SK-N-SH (cell line): ENCODE data around the gene AGRN. TPM values are rescaled to one million over a fixed set of nuclear protein-coding genes. Genes with fewer than 3 reads are reported as not detected.

Experiments
- CTCF ChIA-PET: fragments of 300-600, 350-600 bp; formaldehyde crosslinking; extraction: SDS; loops from one replicate; lab custom pipeline; 2021; lab: Yijun Ruan, JAX
- POLR2A ChIA-PET: fragments of 350-600 bp; sonication (Branson Sonifier 250); formaldehyde crosslinking; extraction: SDS; loops from one replicate; lab custom pipeline; 2020; ENCODE audit warnings: antibody characterized with exemption, inconsistent platforms; lab: Yijun Ruan, JAX
- DNase-seq: peaks from one replicate; pipeline ENCODE4 v3.0.0; 2012
- H2AFZ ChIP-seq: fragments of 200-600 bp; sonication (generic); 2 replicates; pipeline ENCODE4 v1.8.1; 2016; ENCODE audit warnings: antibody characterized with exemption, mild to moderate bottlenecking, low read depth
- H3F3A ChIP-seq: fragments of 200-600 bp; sonication (generic); replicated peaks from 2 replicates; pipeline ENCODE3; 2016; ENCODE audit warnings: antibody characterized with exemption, mild to moderate bottlenecking; ENCODE audit not compliant: insufficient read depth
- H3K27ac ChIP-seq, 2 experiments: fragments of 200-500 bp in 1 of 2; fragments of 200-600 bp in 1 of 2; sonication (Bioruptor generic) in 1 of 2; sonication (generic), shearing (Covaris generic) in 1 of 2; 2 replicates each; pipeline versions ENCODE4 v1.5.1 to v1.6.1; 2014 to 2016; ENCODE audit warnings: low read depth in 2 of 2, inconsistent platforms in 1 of 2, low read length in 1 of 2, mild to moderate bottlenecking in 1 of 2, mixed read lengths in 1 of 2
- H3K27me3 ChIP-seq: fragments of 200-600 bp; sonication (generic), shearing (Covaris generic); 2 replicates; pipeline ENCODE4 v1.6.1; 2016; ENCODE audit warnings: mixed run types; ENCODE audit not compliant: insufficient read depth
- H3K36me3 ChIP-seq, 2 experiments: fragments of 200-500 bp in 1 of 2; fragments of 200-600 bp in 1 of 2; sonication (Bioruptor generic) in 1 of 2; sonication (generic) in 1 of 2; replicated peaks in 1 of 2; 2 replicates each; pipeline versions ENCODE3 to v1.5.1; 2014 to 2016; ENCODE audit warnings: low read length in 1 of 2, mild to moderate bottlenecking in 1 of 2; ENCODE audit not compliant: insufficient read depth in 2 of 2, control insufficient read depth in 1 of 2
- H3K4me1 ChIP-seq, 2 experiments: fragments of 200-500 bp in 1 of 2; fragments of 200-600 bp in 1 of 2; sonication (Bioruptor generic) in 1 of 2; sonication (generic), shearing (Covaris generic) in 1 of 2; 2 replicates each; pipeline versions ENCODE4 v1.5.1 to v1.6.1; 2014 to 2016; ENCODE audit warnings: low read depth in 1 of 2, low read length in 1 of 2, mixed run types in 1 of 2; ENCODE audit not compliant: insufficient read depth in 2 of 2, control insufficient read depth in 1 of 2
- H3K4me2 ChIP-seq: fragments of 200-600 bp; sonication (generic), shearing (Covaris generic); 2 replicates; pipeline ENCODE4 v1.6.1; 2017; ENCODE audit warnings: mixed run types
- H3K4me3 ChIP-seq, 2 experiments: fragments of 200-500 bp in 1 of 2; fragments of 200-600 bp in 1 of 2; sonication (Bioruptor generic) in 1 of 2; sonication (generic), shearing (Covaris generic) in 1 of 2; 2 replicates each; pipeline versions ENCODE4 v1.5.1 to v1.8.1; 2014 to 2016; ENCODE audit warnings: low read depth in 2 of 2, inconsistent platforms in 1 of 2, low read length in 1 of 2, mild to moderate bottlenecking in 1 of 2, mixed read lengths in 1 of 2, moderate library complexity in 1 of 2
- H3K79me2 ChIP-seq: fragments of 200-600 bp; sonication (generic); 2 replicates; pipeline ENCODE4 v1.8.1; 2017; ENCODE audit warnings: mild to moderate bottlenecking; ENCODE audit not compliant: insufficient read depth
- H3K9ac ChIP-seq: fragments of 200-600 bp; sonication (generic); 2 replicates; pipeline ENCODE4 v1.6.1; 2017; ENCODE audit warnings: mixed run types
- H3K9me2 ChIP-seq: fragments of 200-600 bp; sonication (generic); 2 replicates; pipeline ENCODE4 v1.6.1; 2017; ENCODE audit warnings: mixed run types
- H3K9me3 ChIP-seq: fragments of 200-600 bp; sonication (generic); 2 replicates; pipeline ENCODE4 v1.6.1; 2017; ENCODE audit warnings: mixed run types, mild to moderate bottlenecking, moderate library complexity
- H4K20me1 ChIP-seq: fragments of 200-600 bp; sonication (generic); 2 replicates; pipeline ENCODE4 v1.6.1; 2017; ENCODE audit warnings: mild to moderate bottlenecking, mixed run types; ENCODE audit not compliant: insufficient read depth
- CHD2 ChIP-seq: fragments of 150-350 bp; IDR thresholded peaks from 2 replicates; pipeline ENCODE4 v1.6.1; 2018; ENCODE audit warnings: low read length; ENCODE audit not compliant: partially characterized antibody
- CTCF ChIP-seq: fragments of 200-600 bp; sonication (generic); IDR thresholded peaks from 2 replicates; pipeline ENCODE4 v1.6.1; 2017; ENCODE audit warnings: antibody characterized with exemption, mild to moderate bottlenecking, moderate library complexity
- EP300 ChIP-seq, 2 experiments: IDR thresholded peaks; 2 replicates each; pipeline versions ENCODE4 v1.4.0 to v1.6.1; 2012; ENCODE audit warnings: borderline replicate concordance in 1 of 2, low read depth in 1 of 2, low read length in 1 of 2
- EZH2phosphoT487 ChIP-seq: fragments of 200-600 bp; sonication (generic); IDR thresholded peaks from 2 replicates; pipeline ENCODE4 v1.6.1; 2017; ENCODE audit warnings: low read depth, mixed run types, mild to moderate bottlenecking, antibody characterized with exemption, moderate library complexity, borderline replicate concordance
- FOSL2 ChIP-seq: IDR thresholded peaks from 2 replicates; pipeline ENCODE4 v1.4.0; 2012; ENCODE audit warnings: low read depth, mild to moderate bottlenecking, moderate library complexity, borderline replicate concordance
- FOXJ3 ChIP-seq: sonication (generic); formaldehyde crosslinking; IDR thresholded peaks from 2 replicates; pipeline ENCODE4 v1.5.1; 2020; ENCODE audit warnings: mild to moderate bottlenecking, missing genetic modification reagents
- FOXM1 ChIP-seq: IDR thresholded peaks from 2 replicates; pipeline ENCODE4 v1.4.0; 2012; ENCODE audit warnings: low read depth, mild to moderate bottlenecking
- IRF3 ChIP-seq: fragments of 150-350 bp; IDR thresholded peaks from 2 replicates; pipeline ENCODE4 v1.6.1; 2016; ENCODE audit warnings: mild to moderate bottlenecking, low read depth, low read length
- MAX ChIP-seq: IDR thresholded peaks from 2 replicates; pipeline ENCODE4 v1.4.0; 2012; ENCODE audit warnings: low read depth
- MEF2A ChIP-seq: IDR thresholded peaks from 2 replicates; pipeline ENCODE4 v1.4.0; 2012; ENCODE audit warnings: low read depth, borderline replicate concordance
- NFIC ChIP-seq: IDR thresholded peaks from 2 replicates; pipeline ENCODE4 v1.4.0; 2012; ENCODE audit warnings: borderline replicate concordance
- NRF1 ChIP-seq: IDR thresholded peaks from 2 replicates; pipeline ENCODE4 v1.6.1; 2012; ENCODE audit warnings: low read depth, mild to moderate bottlenecking, low read length
- PBX3 ChIP-seq: IDR thresholded peaks from 2 replicates; pipeline ENCODE4; 2012
- POLR2AphosphoS5 ChIP-seq: IDR thresholded peaks from 2 replicates; pipeline ENCODE4 v1.6.1; 2012; ENCODE audit warnings: low read depth, low read length
- RXRA ChIP-seq: IDR thresholded peaks from 2 replicates; pipeline ENCODE4 v1.4.0; 2012; ENCODE audit warnings: low read depth, mild to moderate bottlenecking, borderline replicate concordance
- SMC3 ChIP-seq: IDR thresholded peaks from 2 replicates; pipeline ENCODE4 v1.6.1; 2012; ENCODE audit warnings: low read depth, low read length, improper control_type of control experiment
- USF1 ChIP-seq: IDR thresholded peaks from 2 replicates; pipeline ENCODE4 v1.4.0; 2012; ENCODE audit warnings: low read depth, borderline replicate concordance
- YY1 ChIP-seq: IDR thresholded peaks from 2 replicates; pipeline ENCODE4 v1.4.0; 2012; ENCODE audit warnings: low read depth, mild to moderate bottlenecking
- ZBTB33 ChIP-seq: IDR thresholded peaks from 2 replicates; pipeline ENCODE4 v1.4.0; 2012; ENCODE audit warnings: low read depth, borderline replicate concordance
- WGBS: methylation state at CpG from one replicate; pipeline ENCODE4 v1.1.6; 2017; ENCODE audit warnings: low lambda C conversion rate; 5-methylcytosine and 5-hydroxymethylcytosine counted together
- polyA plus RNA-seq, 3 experiments: library from polyadenylated mRNA; depleted of rRNA; stranded (reverse); fragments of >200 nt; gene quantifications; 2 replicates each; pipeline ENCODE4 v1.2.3, GENCODE V29; 2012

Gene AGRN
- polyA plus RNA-seq, 1 of the 3 experiments (the other 2 are of a cell fraction) = 31.6 TPM

- ChIA-PET POLR2A (no interaction called here), CTCF (interaction anchor here (0.6 to 13.2 kb wide), 7 partner anchors 8 to 92 kb away, joined by 3 to 246 read pairs (median 4); partner anchors contain the start of gene PERM1)
- no peak for DNase-seq
- Histone ChIP-seq H4K20me1 (no peaks in the 10 kb centered on the region), H3K27me3 (peaks cover 12% of the 10 kb centered on the region; the same call in 1 of the 2 replicates), H3K4me1 (peaks cover 0 to 11% of the 10 kb centered on the region in 2 experiments; a peak in 1 of 4 replicates), H3K79me2 (no peaks in the 10 kb centered on the region), H3K4me3 (no peak overlapping the region), H3K9me3 (no peaks in the 10 kb centered on the region), H3K9me2 (no peaks in the 10 kb centered on the region), H3K4me2 (no peak overlapping the region), H3K36me3 (no peaks in the 10 kb centered on the region), H3F3A (no peaks in the 10 kb centered on the region), H3K9ac (no peak overlapping the region), H2AFZ (no peak overlapping the region), H3K27ac (no peak overlapping the region)
- no CpG with 5 or more reads among the region's 3 CpGs for WGBS
- TF ChIP-seq SMC3 (no peak), FOXM1 (no peak), PBX3 (no peak), EZH2phosphoT487 (no peak), USF1 (no peak), NFIC (no peak), FOXJ3 (no peak), EP300 (IDR thresholded peaks at IDR 0.05; ENCODE audit: borderline replicate concordance in 1 of 2, low read depth in 1 of 2, low read length in 1 of 2) (no peak), MEF2A (no peak), POLR2AphosphoS5 (no peak), CHD2 (no peak)
- TF ChIP-seq, all 33 proteins: peak for 0
Measured at GRCh38 chr1:997713-997992, 22.3 kb upstream of the AGRN start.

GRCh38 chr1:997993-998744, 21.8 kb upstream of the AGRN start:
- Histone ChIP-seq H3K9me2 (no peaks in the 10 kb centered on the region), H3F3A (no peaks in the 10 kb centered on the region), H3K4me3 (no peak overlapping the region), H3K27ac (no peak overlapping the region), H3K27me3 (peaks cover 12% of the 10 kb centered on the region; the same call in 1 of the 2 replicates), H3K4me2 (no peak overlapping the region), H3K36me3 (no peaks in the 10 kb centered on the region), H4K20me1 (no peaks in the 10 kb centered on the region), H2AFZ (no peak overlapping the region), H3K9me3 (no peaks in the 10 kb centered on the region), H3K9ac (no peak overlapping the region), H3K4me1 (peaks cover 0 to 11% of the 10 kb centered on the region in 2 experiments; a peak in 1 of 4 replicates), H3K79me2 (no peaks in the 10 kb centered on the region)
- 18% methylated on average over 16 of the region's 75 CpGs for WGBS
- ChIA-PET POLR2A (no interaction called here), CTCF (interaction anchor here (0.5 to 13.2 kb wide), 8 partner anchors 9 to 93 kb away, joined by 3 to 246 read pairs (median 3); partner anchors contain the start of gene PERM1)
- DNase-seq = peak; percentile 56
- TF ChIP-seq MAX = no peak
- TF ChIP-seq ZBTB33 = no peak
- no peak for TF ChIP-seq NRF1
- no peak for TF ChIP-seq RXRA
- TF ChIP-seq CTCF = no peak
- TF ChIP-seq FOSL2 = no peak
- no peak for TF ChIP-seq IRF3
- no peak for TF ChIP-seq SMC3
- TF ChIP-seq YY1 = no peak
- no peak for TF ChIP-seq EP300 (IDR thresholded peaks at IDR 0.05; ENCODE audit: borderline replicate concordance in 1 of 2, low read depth in 1 of 2, low read length in 1 of 2)
